ENCODE measurements around the gene ACOX3. TPM values are rescaled to one million over a fixed set of nuclear protein-coding genes. Genes with fewer than 3 reads are reported as not detected.

ACOX3 gene
- polyA plus RNA-seq, 3 donors, result 3.8 to 16.8 (median 13.3) TPM

- no peak for DNase-seq
- 43% methylated on average over 1 of the region's 2 CpGs for WGBS (ENCODE audit: insufficient coverage)
- Mint-ChIP-seq H3K36me3 (peaks cover 38 to 47% of the 10 kb centered on the region in 2 donors), H3K4me1 (peaks cover 28% of the 10 kb centered on the region), H3K9me3 (peaks cover 0 to 2% (median 0%) of the 10 kb centered on the region in 7 donors), H3K27ac (no peak overlapping the region), H3K27me3 (ENCODE audit: low read depth in 3 of 3) (peaks cover 0 to 4% (median 0%) of the 10 kb centered on the region in 3 donors), H3K4me3 (no peak overlapping the region)
- peaks cover 32 to 36% of the 10 kb centered on the region in 2 donors for H3K36me3 ChIP-seq (replicated peaks in 1 of 2; ENCODE audit: control insufficient read depth in 1 of 2, insufficient read depth in 2 of 2, low read length in 2 of 2)
- intact Hi-C loops (cut with micrococcal nuclease), result no loop called here
- H3K4me1 ChIP-seq (ENCODE audit: control insufficient read depth in 1 of 2, insufficient read depth in 2 of 2, low read length in 2 of 2), result peaks cover 11 to 25% of the 10 kb centered on the region in 2 donors
- H4K20me1 ChIP-seq (ENCODE audit: insufficient read depth, low read length), result no peaks in the 10 kb centered on the region
- no peak overlapping the region for H3K4me2 ChIP-seq (replicated peaks; ENCODE audit: extremely low read depth, low read length, poor library complexity, severe bottlenecking)
- no peaks in the 10 kb centered on the region for H3K9me3 ChIP-seq (replicated peaks in 1 of 2; ENCODE audit: control insufficient read depth in 1 of 2, insufficient read depth in 1 of 2, low read length in 2 of 2)
- H3K27ac ChIP-seq (ENCODE audit: low read depth in 1 of 2, low read length in 2 of 2), result no peak overlapping the region
- no peak for TF ChIP-seq CTCF (IDR thresholded peaks at IDR 0.05)
- no peak overlapping the region for H3K9ac ChIP-seq (ENCODE audit: insufficient read depth, low read length, poor library complexity, severe bottlenecking)
- H3K79me2 ChIP-seq (ENCODE audit: insufficient read depth, low read length), result peaks cover 7% of the 10 kb centered on the region
- H3K4me3 ChIP-seq (replicated peaks in 1 of 3; ENCODE audit: low read depth in 2 of 3, low read length in 3 of 3), result no peak overlapping the region
- H3K27me3 ChIP-seq (ENCODE audit: control insufficient read depth in 2 of 2, insufficient read depth in 2 of 2, low read length in 2 of 2), result no peaks in the 10 kb centered on the region
- no peak overlapping the region for H2AFZ ChIP-seq (ENCODE audit: insufficient read depth, low read depth, low read length, poor library complexity, severe bottlenecking)
These were observed 26.1 kb downstream of the ACOX3 start for GRCh38 chr4:8414377-8414776.

- H3K79me2 ChIP-seq (ENCODE audit: insufficient read depth, low read length), result peaks cover 6% of the 10 kb centered on the region
- Mint-ChIP-seq H3K4me3 (no peak overlapping the region), H3K4me1 (peaks cover 13% of the 10 kb centered on the region), H3K9me3 (peaks cover 0 to 2% (median 0%) of the 10 kb centered on the region in 7 donors), H3K27me3 (ENCODE audit: low read depth in 3 of 3) (peaks cover 0 to 3% (median 0%) of the 10 kb centered on the region in 3 donors), H3K27ac (no peak overlapping the region), H3K36me3 (peaks cover 53 to 64% of the 10 kb centered on the region in 2 donors)
- no peak for TF ChIP-seq CTCF (IDR thresholded peaks at IDR 0.05)
- peaks cover 4 to 18% of the 10 kb centered on the region in 2 donors for H3K4me1 ChIP-seq (ENCODE audit: control insufficient read depth in 1 of 2, insufficient read depth in 2 of 2, low read length in 2 of 2)
- H4K20me1 ChIP-seq (ENCODE audit: insufficient read depth, low read length), result no peaks in the 10 kb centered on the region
- H3K36me3 ChIP-seq (replicated peaks in 1 of 2; ENCODE audit: control insufficient read depth in 1 of 2, insufficient read depth in 2 of 2, low read length in 2 of 2), result peaks cover 43 to 54% of the 10 kb centered on the region in 2 donors
- intact Hi-C loops (cut with micrococcal nuclease), result no loop called here
- H2AFZ ChIP-seq (ENCODE audit: insufficient read depth, low read depth, low read length, poor library complexity, severe bottlenecking), result no peak overlapping the region
- no peak overlapping the region for H3K4me2 ChIP-seq (replicated peaks; ENCODE audit: extremely low read depth, low read length, poor library complexity, severe bottlenecking)
- no peak overlapping the region for H3K27ac ChIP-seq (ENCODE audit: low read depth in 1 of 2, low read length in 2 of 2)
- H3K9me3 ChIP-seq (replicated peaks in 1 of 2; ENCODE audit: control insufficient read depth in 1 of 2, insufficient read depth in 1 of 2, low read length in 2 of 2), result no peaks in the 10 kb centered on the region
- H3K27me3 ChIP-seq (ENCODE audit: control insufficient read depth in 2 of 2, insufficient read depth in 2 of 2, low read length in 2 of 2), result no peaks in the 10 kb centered on the region
- WGBS (ENCODE audit: insufficient coverage), result 100% methylated on average over 2 of the region's 5 CpGs
- no peak overlapping the region for H3K9ac ChIP-seq (ENCODE audit: insufficient read depth, low read length, poor library complexity, severe bottlenecking)
- DNase-seq, result no peak
- H3K4me3 ChIP-seq (replicated peaks in 1 of 3; ENCODE audit: low read depth in 2 of 3, low read length in 3 of 3), result no peak overlapping the region
These were observed 28.2 kb downstream of the ACOX3 start for GRCh38 chr4:8412288-8412687.
